AML-193 (cell line): ENCODE results near the gene MYZAP.

Experiments used
- DNase-seq, 2 experiments: peaks; one replicate each; lab custom pipeline; 2025; lab: John Stamatoyannopoulos, UW

The MYZAP gene

DNA sequence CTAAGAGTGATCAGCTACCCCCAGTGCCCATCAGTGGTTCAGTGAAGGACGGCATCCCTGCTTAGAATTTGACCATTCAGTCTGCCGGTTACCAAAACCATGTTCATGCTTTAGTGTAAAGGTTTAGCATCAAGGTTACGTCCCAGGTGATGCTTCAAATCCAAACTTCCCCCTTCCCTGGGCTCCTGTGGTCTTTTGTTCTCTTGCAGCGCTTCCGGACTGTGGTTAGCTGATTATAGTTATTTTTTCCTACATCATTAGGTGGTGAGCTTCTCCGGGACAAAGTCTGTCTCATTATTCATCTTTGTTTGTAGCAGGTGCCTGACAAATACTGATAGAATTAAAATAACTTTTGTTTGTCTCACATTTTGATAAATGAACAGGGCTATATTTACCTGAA is 28.3 kb upstream of the MYZAP start:
- no peak for DNase-seq

DNA sequence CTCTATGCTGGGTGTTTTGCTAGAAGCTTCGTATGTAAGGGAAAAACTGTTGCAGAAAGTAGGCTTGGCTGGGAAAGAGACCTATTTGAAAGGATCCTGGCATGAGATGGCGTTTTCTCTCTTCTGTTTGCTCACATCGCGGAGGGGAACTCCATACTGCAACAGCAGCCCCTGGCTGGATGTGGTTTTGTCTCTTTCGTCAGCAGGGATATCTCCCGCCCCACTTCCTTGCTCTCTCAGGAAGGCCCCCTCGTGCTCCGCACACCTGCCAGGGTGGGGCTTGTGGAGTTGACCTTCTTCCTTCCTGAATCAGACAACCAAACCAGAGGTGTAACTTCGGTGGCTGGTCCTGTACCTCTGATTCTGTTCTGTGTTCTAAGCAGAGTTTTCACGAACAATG is 26.4 kb upstream of the MYZAP start:
- DNase-seq, result no peak

- DNase-seq, result no peak
These were observed 24.9 kb upstream of the MYZAP start for GRCh38 chr15:57566834-57567233.

DNA sequence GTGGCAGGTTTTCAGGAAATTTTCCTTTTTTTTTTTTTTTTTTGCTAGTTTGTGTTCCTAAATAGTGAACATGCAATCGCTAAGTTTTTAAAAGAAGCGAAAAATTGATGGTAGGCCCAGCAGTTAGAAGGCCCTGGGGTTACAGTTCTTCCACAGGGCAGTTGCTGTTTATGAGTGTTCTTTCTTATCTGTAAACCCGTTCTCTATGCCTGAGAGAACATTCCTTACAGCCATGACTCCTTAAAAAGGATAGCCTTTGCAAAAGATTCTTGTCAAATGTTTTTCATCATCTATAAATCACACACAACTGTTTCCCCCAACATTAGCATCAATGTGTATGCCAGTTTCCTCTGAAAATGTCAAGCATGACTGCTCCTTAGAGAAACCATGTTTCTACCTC is 23.8 kb upstream of the MYZAP start:
- no peak for DNase-seq

- no peak for DNase-seq
These were observed 23.4 kb upstream of the MYZAP start for GRCh38 chr15:57568299-57568698.

- DNase-seq, result no peak
These were observed 21.4 kb upstream of the MYZAP start for GRCh38 chr15:57570340-57570739.

DNA sequence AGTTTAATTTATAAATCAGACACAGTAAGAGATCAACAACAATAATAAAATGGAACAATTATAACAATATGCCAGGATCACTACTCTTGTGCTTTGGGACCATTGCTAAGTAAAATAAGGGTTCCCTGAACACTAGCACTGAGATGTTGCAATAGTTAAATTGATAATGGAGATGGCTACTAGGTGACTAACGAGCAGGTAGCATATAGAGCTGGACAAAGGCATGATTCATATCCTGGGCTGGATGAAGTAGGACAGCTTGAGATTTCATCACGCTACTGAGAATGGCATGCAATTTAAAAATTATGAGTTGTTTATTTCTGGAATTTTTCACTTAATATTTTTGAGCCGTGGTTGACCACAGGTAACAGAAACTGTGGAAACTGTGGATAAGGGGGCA is 20.7 kb upstream of the MYZAP start:
- no peak for DNase-seq

DNA sequence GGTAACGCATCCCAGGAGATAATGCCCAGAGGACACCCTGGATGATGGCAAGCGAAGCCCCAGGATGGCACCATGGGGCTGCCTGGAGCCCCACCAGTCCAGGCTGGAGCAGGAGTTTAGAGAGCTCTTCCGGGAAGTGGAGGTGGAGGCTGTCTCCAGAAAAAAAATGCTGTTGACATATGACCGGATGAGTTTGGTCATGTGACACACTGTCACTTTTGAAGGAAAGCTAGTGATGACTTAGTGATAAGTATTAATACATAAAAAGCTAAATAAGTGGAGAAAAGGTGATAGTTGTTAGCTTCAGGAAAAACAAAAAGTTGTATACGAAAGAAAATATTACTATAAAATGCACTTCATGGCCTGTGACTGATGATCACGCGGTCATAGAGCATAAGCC is 20.0 kb upstream of the MYZAP start:
- no peak for DNase-seq

DNA sequence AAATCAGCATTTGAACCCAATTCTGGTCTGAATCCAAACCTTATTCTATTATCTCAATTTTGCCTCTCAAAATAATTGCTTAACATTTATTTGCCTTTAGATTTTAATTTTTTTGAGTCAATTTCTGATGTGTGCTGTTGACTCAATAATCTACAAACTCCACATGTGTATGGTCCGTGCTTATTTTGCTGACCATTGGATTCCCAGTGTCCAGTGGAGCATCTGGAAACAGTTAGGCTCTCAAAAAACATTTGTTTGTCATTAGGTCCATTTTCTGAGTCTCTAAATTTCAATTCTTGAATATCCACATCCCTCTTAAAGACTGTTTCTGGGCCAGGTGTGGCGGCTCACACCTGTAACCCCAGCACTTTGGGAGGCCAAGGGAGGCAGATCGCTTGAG is 19.2 kb upstream of the MYZAP start:
- no peak for DNase-seq

DNA sequence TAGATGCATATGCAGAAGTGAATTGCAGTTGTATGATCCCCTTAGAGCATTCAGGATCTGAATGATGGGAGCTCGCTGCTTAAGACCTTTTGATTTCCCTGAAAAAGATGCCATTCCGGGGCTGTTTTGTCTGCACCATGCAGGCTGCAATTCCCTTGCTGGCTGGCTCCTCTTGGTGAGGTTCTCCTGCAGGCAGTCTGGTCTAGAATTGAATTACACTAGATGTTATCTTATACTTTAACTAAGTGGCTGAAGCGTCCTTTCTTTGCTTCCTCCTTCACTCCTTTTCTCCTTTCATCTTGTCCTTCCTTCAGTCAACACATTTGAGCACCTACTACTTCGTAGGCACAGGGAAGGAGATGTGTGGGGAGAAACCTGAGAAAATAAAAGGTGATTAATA is 18.6 kb upstream of the MYZAP start:
- DNase-seq, result no peak

DNA sequence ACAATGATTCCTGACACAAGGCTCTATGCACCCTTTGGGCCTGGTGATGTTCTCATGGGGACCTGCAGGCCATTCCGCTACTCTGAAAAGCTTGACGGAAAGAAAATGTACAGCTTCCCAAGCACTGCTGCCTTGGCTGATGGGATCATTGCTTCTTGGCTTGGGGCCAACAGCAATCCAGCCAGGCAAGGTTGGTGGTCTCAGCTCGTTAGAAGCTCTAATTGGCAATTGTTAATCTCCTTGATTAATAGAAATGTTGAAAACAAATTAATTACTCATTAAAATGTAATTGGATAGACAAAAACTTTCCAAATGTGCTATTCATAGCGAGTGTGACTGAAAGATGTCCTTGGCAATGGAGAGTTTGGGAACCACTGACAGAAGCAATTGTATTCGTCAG is 16.3 kb upstream of the MYZAP start:
- no peak for DNase-seq

- DNase-seq, result no peak
These were observed 13.3 kb upstream of the MYZAP start for GRCh38 chr15:57578288-57578900.

- DNase-seq, result no peak
These were observed 11.3 kb upstream of the MYZAP start for GRCh38 chr15:57580428-57580827.

GRCh38 chr15:57580866-57581265 is 10.8 kb upstream of the MYZAP start:
- no peak for DNase-seq

- no peak for DNase-seq
These were observed 9.6 kb upstream of the MYZAP start for GRCh38 chr15:57582090-57582489.

DNA sequence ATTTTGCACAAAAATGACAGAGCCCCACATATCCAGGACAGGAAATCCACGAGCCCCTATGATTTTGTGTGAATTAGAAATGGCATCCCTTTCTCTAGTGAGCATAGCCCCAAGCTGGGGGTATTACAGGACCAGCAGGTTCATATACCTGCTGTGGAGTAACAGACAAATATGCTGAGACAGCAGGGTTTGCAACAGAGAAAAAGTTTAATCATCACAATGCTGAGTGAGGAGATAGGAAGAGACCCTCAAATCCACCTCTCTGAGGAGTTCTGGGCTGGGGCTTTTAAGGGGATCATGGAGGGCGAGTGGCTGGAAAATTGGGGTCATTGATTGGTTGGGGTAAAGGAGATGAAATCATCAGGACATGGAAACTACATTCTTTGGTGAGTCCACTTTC is 8.4 kb upstream of the MYZAP start:
- DNase-seq, result no peak

DNA sequence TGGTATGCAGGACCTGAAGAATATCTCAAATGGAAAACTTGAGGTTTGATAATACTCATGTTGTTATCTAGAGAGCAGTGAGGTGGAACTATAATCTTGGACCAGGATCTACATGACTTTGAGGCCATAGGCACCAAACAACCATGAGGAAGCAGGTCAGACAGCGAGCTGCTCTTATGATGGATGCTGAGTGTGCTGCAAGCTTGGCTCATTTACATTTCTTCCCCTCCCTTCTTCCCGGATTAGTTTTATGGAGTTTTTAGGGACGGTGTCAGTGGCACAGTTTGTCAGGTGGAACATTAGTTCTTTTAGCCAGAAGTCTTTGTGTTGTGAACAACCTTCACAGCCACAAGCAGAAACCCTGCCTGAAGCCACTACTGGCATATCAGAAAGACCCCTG is 8.0 kb upstream of the MYZAP start:
- DNase-seq, result no peak

DNA sequence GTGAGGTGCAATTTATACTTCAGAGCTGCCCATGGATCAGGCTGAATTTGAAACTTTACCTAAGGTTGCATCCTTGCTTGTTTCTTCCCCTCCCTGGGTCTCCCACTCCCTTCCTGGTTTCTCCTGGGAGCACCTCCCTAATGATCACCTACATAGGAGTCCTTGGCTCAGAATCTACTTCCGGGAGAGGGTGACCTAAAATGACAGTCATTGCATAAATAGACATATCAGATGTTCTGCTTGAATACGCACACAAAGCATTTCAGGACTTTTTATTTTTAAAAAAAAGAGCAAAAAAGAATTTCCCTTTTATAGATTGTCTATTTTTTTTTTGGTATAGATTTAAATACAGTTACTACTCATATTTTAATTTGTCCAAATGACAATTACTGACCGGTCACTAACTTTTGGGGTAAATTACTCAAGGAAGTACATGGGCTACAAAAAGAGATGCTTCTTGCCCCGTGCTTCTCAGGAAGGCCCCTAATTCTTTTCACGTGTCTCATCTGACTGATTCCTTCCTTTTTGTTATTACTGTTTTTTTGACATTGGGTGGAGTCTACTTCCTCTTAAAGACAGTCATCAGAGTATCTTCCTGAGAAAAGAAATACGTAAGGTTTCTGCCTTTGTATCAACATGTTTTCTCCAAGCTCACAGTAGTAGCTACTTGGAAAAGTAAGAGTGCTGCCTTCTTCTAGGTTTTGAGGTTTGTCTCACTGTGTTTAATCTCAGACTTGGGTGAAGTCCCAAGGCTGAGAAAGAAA is 4.9 kb upstream of the MYZAP start:
- DNase-seq, result no peak

GRCh38 chr15:57589281-57589680 is 2.4 kb upstream of the MYZAP start:
- no peak for DNase-seq

- DNase-seq, result no peak
These were observed 1.9 kb upstream of the MYZAP start for GRCh38 chr15:57589754-57590153.

GRCh38 chr15:57591237-57591821 is 375 bp upstream of the MYZAP start:
- DNase-seq, result no peak

DNA sequence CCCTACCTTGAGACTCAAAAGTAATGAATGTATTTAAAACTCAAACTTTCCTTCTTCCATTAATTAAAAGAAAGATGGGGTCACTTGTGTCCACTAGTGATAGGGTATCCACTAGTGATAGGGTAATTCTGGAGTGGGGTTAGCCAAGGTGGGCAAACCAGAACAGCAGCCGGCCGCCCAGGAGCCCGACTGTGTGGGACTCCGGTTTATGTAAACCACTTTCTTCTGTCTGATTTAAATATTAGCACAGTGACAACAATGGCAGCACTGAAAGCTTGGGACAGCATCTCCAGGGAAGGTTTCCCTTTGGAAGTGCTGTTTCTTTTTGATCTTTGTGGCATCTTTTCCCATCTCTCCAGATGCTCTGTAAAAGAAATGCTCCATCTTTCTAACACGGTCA is 722 bp downstream of the MYZAP start:
- no peak for DNase-seq

DNA sequence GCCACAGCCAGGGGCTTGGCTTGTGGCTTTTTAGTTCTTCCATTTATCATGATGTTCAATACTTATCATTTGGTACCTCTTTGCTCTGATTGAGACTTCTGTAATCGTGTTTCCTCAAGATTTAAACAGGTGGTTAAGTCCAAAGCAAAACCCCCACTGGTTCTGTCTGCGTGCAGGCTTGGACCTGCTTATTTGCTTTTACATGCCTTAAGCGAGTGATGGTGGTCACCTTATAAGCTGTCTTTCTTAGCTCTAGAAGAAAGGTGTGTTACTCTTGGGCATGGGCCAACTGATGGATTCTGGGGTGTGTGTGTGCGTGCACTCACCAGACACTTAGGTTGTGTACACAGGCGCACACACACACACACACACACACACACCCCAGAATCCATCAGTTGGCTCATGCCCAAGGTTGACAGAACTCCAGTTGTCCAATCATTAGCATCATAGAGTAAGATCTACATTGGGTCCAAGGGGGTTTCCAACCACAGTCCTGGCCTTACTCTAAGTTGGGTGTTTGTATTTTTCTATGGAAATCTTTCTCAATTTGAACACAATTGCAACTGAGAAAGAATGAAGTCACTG is 1.2 kb downstream of the MYZAP start:
- no peak for DNase-seq
